ENCODE data around the gene OASL.

GRCh38 chr12:121060149-121061001 lies 21.3 kb upstream of the OASL start:
- TF ChIP-seq SIN3A (IDR thresholded peaks at IDR 0.05; ENCODE audit: borderline replicate concordance, insufficient read depth, low read length) (no peak), POLR2AphosphoS5 (IDR thresholded peaks at IDR 0.05; ENCODE audit: low read depth, low read length) (no peak), REST (IDR thresholded peaks at IDR 0.05; ENCODE audit: insufficient read depth in 1 of 2, low read depth in 2 of 2, low read length in 2 of 2) (no peak)

All from PFSK-1 (cell line).